HG03354 (cell line): Measurements from ENCODE around the gene PTPRZ1.

Source experiments
- ATAC-seq: cut with Tn5 transposase; IDR thresholded peaks from one replicate; pipeline ENCODE4 v1.9.1; 2021; ENCODE audit warnings: mild to moderate bottlenecking; ENCODE audit not compliant: unreplicated experiment, poor library complexity, severe bottlenecking

The PTPRZ1 gene

DNA sequence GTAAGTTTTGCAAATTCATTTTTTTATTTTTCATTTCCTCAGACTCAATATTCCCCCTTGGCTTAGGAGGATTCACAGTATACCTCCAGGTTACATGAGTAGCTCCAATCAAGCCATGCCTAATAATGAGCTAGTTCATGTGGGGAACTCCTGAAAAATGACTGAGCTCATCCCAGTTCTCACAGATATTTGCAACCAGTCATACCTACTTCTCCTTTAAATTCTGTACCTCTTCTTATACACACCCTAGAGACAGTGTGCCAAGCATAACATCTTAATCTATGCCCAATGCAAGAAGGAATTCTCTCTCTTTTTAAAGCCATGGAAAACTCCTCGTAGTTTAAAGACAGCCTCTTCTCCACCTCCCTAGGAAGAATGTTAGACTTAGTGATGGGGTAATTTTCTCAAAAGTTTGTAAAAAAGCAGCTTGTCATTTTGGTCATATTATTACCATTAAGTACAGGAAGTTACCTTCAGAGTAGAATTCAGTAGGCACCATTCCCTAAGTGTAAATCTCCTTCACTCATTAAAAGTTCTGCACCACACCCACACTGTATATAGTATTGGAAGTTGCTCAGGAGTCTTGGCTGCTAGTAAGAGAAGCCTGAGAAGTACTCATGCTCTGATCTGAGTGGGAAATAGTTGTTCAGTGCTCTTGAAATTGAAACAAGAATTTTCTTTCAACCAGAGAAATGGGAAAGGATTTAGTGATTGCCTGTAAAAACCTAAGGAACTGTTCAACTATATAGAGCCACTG is 72.7 kb downstream of the PTPRZ1 start:
- ATAC-seq: no peak

- no peak for ATAC-seq
Observed at GRCh38 chr7:121953164-121953563, 80.2 kb downstream of the PTPRZ1 start.

GRCh38 chr7:121953601-121954000 is 80.6 kb downstream of the PTPRZ1 start:
- no peak for ATAC-seq

DNA sequence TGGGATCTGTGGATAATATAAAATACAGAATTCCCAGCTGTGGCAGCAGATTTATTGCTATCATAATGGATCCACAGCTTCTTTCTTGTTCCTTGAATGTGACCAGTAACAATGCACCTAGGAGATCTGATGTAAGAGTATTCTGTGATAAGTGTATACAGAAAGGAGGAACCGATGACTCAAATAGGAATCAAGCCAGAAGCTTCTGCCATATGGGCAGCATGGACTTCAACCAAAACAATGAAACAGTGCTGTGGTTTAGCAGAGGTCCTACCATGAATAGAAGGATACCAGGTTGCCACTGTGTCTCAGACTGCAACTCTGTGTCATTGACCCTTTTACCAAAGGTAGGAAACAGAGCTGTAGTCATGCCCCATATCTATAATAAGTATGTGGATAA is 81.8 kb downstream of the PTPRZ1 start:
- no peak for ATAC-seq

- no peak for ATAC-seq
Observed at GRCh38 chr7:121957626-121958025, 84.7 kb downstream of the PTPRZ1 start.

DNA sequence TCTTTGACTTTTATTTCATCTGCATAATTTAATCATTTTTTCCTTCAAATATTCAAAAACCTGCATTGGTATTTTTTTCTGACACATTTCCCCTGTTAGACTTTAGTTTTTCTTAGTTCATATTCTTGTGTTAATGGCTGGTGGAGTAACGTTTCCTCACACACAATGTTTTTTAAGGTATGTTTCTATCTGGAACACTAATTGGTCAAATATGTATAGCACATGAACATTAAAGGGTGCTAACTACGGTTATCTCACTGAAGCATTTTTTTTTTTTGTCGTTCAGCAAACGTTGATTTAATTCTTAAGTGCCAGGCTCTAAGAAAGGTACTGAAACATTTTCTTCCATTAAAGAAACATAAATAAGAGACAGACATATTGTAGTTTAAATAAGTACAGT is 87.7 kb downstream of the PTPRZ1 start:
- no peak for ATAC-seq

DNA sequence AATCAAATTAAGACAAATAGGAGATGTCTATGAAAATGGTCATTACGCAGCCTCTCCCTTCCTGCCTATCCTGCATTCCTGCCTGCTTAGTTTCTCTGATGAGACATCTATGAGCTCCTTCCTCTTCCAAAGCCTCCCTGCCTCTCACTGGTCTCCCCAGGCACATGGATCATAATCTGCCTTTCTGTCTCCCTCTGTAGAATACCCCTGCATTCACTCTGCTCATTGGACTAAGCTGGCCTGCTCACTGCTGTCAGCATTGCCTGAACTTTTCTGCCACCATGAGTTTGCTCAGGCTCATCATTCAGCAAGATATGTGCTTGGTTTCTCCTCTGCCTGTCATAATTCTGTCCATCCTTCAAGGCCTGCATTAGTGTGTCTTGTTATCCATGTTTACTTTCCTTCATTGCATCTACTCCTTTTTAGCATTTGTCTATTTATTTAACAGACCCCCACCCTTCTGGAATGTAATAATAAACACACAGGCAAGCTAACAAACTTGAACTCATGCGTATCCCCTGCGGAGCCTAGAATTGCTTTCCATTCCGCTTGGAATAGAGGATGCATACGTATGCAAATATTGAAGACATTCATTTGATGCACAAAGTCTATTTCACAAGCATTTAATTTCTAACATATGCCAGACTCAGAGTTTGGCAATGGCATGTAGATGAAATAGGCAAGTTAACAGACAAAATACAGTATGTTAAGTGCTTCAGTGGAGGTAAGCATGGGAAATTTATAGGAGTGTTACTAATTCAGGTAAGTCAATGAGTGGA is 88.3 kb downstream of the PTPRZ1 start:
- no peak for ATAC-seq

GRCh38 chr7:121966276-121966934 is 93.4 kb downstream of the PTPRZ1 start:
- ATAC-seq: no peak

DNA sequence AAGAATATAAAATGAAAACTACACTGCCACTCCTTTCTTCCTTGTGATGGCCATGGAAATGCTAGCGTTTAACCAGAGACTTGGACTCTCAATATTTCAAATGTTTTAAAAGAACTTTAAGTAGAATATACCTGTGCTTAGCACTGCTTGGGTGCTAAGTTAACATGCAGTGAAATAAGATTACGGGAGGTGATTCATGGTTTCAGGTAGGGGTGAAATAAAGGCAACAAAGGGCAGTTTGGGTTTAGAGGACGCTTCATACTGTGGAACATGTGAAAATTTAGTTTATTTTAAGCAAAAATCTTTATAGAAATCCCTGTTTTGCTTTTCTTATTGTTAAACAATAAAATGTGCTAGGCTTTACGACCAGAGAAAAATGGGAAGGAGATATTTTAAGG is 94.0 kb downstream of the PTPRZ1 start:
- no peak for ATAC-seq

DNA sequence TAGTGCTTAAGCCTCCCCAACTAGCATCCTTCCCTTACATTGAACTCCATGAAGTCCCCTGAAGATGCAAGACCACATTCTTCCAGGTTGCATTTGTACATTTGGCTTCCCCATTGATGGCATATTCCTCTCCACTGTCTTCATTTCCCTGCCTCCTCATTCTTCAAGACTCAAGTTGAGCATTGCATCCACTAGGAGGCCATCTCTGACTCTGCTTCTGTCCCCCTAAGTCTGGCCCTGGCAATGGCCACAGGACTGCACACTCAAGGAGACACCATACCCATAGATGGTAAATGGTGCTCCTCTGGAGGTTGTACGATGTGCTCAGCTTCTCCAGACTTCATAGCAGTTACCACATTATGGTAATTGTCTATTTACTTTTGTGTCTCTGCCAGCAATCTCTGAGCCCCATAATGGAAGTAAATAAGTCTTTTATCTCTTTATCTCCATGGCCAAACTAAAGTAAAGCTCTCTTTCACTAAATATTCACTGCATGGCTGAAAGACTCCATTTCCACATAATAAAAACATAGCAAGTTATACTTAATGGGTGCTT is 112.6 kb downstream of the PTPRZ1 start:
- no peak for ATAC-seq

GRCh38 chr7:121992068-121992467 is 119.1 kb downstream of the PTPRZ1 start:
- no peak for ATAC-seq

DNA sequence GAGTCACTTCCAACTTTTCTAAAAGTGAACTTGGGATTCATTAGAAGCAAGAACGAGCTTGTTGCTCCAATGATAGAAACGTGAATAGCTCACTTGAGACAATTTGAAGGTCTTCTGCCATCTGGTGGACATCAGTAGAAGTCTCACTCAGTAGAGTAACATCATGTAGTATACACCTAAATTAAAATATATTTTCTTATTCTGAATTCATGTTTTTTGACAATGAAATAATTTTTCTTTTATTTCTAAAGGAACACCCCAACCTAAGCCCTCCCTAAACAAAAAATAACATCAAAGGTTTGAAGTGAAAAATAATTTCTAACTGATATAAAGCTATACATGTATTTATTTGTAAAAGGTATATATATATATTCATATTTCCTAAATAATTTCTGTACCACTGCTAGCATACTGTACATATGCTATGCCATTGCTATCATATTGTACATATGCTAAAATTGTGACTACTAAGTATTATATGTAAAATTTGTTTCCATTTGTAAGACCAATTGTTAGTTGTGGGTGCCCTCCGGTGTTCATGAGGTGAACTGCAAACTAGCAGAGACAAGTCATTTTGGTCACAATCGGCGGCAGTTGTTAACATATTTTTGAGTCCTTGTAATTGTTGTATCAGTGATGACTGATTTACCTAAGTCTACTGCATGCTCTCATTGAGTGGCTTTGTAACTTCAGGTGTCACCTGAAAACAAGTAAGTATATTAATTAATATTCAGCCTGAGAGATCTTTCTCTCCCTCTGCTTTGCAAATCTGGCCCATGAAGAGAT is 121.9 kb downstream of the PTPRZ1 start:
- peak; percentile 93 for ATAC-seq

DNA sequence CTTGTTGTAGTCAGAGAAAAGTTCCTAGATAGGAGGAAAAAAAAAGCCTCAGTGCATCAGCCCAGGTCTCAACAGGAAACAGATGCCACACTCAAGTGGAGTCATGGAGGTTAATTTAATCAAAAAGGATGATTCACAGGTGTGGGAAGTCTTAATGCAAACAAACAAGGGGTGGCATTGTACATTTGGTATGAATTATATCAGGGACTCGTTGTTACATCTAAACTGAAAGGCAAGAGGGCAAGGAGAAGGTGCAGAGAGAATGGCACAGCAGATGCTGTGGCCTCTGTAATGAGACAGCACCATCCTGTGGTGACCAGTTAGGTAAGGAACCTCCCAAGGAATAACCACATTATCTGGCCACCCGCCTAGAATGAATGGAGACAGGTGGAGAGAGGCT is 133.7 kb downstream of the PTPRZ1 start:
- ATAC-seq: no peak

GRCh38 chr7:122010116-122010515 is 137.2 kb downstream of the PTPRZ1 start:
- no peak for ATAC-seq

GRCh38 chr7:122013065-122013464 is 140.1 kb downstream of the PTPRZ1 start:
- peak; percentile 64 for ATAC-seq

DNA sequence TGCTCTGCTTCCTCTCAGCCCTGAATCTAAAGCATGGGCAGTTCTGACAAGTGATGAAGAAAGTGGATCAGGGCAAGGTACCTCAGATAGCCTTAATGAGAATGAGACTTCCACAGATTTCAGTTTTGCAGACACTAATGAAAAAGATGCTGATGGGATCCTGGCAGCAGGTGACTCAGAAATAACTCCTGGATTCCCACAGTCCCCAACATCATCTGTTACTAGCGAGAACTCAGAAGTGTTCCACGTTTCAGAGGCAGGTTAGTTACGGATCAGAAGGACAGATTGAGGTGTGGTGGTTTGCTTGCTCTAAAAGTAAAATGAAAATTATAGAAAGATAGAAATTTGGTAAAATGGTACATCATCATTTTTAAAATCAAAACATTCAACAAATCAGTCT is 140.7 kb downstream of the PTPRZ1 start:
- ATAC-seq: no peak

DNA sequence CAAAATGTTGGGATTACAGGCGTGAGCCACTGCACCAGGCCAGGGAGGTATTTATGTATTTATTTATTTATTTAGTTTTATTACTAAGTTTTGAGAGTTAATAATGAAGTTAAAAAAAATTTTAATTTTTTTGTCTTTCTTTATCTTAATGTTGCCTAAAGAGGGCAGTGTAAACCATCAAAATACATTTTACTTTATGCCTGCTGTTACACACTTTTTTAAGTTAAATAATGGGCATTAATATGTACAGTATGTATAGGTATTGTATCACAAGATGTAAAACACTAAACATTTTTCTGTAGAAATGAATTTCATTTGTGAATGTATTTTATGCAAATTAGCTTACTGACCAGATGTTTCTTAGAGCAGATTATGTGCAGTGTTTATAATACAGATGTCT is 141.7 kb downstream of the PTPRZ1 start:
- ATAC-seq: no peak

DNA sequence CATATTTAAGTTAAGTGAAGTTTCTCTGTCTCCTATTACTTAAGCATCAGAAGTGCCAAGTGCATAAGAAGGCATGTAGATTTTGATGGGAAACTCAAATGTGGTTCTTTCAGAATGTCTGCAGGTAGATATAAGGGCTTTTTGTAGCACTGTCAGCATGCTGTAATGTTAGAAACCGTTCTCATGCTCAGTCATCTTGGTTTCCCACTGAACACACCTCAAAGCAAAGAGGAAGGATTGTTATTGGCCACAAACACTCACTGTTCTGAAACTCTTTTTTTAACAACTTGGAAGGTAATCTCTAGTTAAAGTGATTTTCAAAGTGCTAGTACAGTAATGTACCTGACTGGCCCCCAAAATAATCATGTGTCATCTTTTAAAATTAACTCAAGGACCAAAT is 145.1 kb downstream of the PTPRZ1 start:
- ATAC-seq: no peak

DNA sequence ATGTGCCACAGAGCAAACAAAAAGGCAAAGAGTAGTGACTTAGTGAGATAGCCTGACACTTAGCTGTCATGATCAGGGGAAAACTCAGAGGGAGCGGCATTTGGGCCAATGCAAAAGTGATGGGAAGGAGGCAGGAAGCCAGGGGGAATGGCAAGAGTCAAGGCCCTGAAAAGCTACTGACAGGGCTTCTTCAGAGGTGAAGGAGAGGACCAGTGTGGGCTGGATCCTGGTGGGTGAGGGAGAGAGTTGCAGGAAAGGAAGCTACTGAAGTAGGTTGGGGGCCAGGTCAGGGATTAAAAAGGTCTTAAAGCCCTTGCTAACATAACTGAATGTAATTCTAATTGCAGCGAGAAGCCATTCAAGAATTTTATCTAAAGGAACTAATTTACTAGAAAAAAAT is 154.1 kb downstream of the PTPRZ1 start:
- no peak for ATAC-seq

- ATAC-seq: no peak
Observed at GRCh38 chr7:122033641-122034040, 160.7 kb downstream of the PTPRZ1 start.
